ENCODE data around the gene SRRT. TPM values are rescaled to one million over a fixed set of nuclear protein-coding genes. Genes with fewer than 3 reads are reported as not detected.
A peak's percentile ranks its signal among the peaks of the same experiment; 100 is the strongest.

The SRRT gene
- total and polyA plus RNA-seq, 2 donors (not counting 3 experiments of a cell fraction or from before 2014, with no cell fraction given) = 58.6 to 199 TPM

DNA sequence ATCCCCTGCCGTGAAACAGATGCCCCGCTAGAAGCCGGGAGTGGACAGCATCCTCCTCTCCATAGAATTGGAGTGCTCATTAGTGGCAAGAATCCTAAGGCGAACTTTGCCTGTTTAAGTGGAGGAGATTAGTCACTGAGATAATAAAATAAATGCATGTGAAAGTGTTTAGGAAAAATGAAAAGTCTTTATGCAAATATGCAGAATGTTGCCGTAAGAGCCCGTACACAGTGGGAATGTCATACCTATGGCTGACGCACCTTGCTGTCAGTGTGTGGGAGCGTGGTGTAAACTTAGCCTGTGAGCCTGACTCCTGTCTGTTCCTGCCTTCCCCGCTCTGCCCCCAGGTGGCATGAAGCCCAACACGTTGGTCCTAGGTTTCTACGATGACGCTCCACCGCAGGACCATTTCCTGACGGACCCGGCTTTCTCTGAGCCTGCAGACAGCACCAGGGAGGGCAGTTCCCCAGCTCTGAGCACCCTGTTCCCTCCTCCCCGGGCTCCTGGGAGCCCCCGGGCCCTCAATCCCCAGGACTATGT is 9.5 kb upstream of the SRRT start:
- dilution Hi-C loops (cut with MboI; ENCODE audit: extremely low pct_ligation_motif_present, low sequenced_read_pairs) (no loop called here), intact Hi-C loops (cut with micrococcal nuclease) (loop anchor here (5.0 to 10.0 kb wide), 2 partner anchors 63 to 281 kb away; partner anchors contain the start of genes FBXO24 and LRCH4)
- ChIA-PET POLR2A (no interaction called here), CTCF (interaction anchor here (0.6 to 1.5 kb wide), 2 partner anchors 24 to 160 kb away, joined by 3 to 4 read pairs; partner anchors contain the start of gene UFSP1)
- H3K36me3 ChIP-seq (ENCODE audit: control insufficient read depth in 2 of 2, extremely low read depth in 1 of 2, insufficient read depth in 2 of 2, low read length in 2 of 2) = peaks cover 7 to 8% of the 10 kb centered on the region in 2 experiments
- no peaks in the 10 kb centered on the region for H3K27me3 ChIP-seq (ENCODE audit: control insufficient read depth in 2 of 2, insufficient read depth in 2 of 2, low read length in 2 of 2)
- no peaks in the 10 kb centered on the region for H3K9me3 ChIP-seq (replicated peaks; ENCODE audit: control insufficient read depth, insufficient read depth, low read length)
- H2AFZ ChIP-seq (ENCODE audit: low read depth, low read length) = no peak overlapping the region
- no peak overlapping the region for H3K9ac ChIP-seq (replicated peaks; ENCODE audit: extremely low read depth, insufficient read depth, low read length)
- H4K20me1 ChIP-seq (replicated peaks; ENCODE audit: control insufficient read depth, extremely low read depth, insufficient read depth, low read length) = no peaks in the 10 kb centered on the region
- H3K4me1 ChIP-seq (ENCODE audit: control insufficient read depth, extremely low read depth, insufficient read depth, low read length) = peaks cover 36% of the 10 kb centered on the region
- H3K4me2 ChIP-seq (ENCODE audit: insufficient read depth, low read length) = no peak overlapping the region
- FAIRE-seq = no peak
- BruUV-seq (replicated peaks) = no TSS peak
- no peaks in the 10 kb centered on the region for H3K9me1 ChIP-seq (replicated peaks; ENCODE audit: control insufficient read depth, extremely low read depth, insufficient read depth, low read length)
- peaks cover 23% of the 10 kb centered on the region for H3K79me2 ChIP-seq (ENCODE audit: control insufficient read depth, insufficient read depth, low read length)
- TF ChIP-seq GATA2 (IDR thresholded peaks at IDR 0.05; ENCODE audit: insufficient read depth, insufficient read length, low read depth, low read length) (peak; percentile 54), MAX (IDR thresholded peaks at IDR 0.05; ENCODE audit: insufficient read depth, insufficient read length) (no peak), POLR2AphosphoS5 (IDR thresholded peaks at IDR 0.05; ENCODE audit: insufficient read depth, low read depth, low read length) (no peak), CTCF (IDR thresholded peaks at IDR 0.05; ENCODE audit: extremely low read depth in 1 of 2, insufficient read depth in 1 of 2, low read depth in 1 of 2, low read length in 2 of 2) (peak in 1 of 2 donors; percentile 24), EZH2 (IDR thresholded peaks at IDR 0.05; ENCODE audit: borderline replicate concordance, low read depth, low read length, severe bottlenecking) (no peak), MYC (IDR thresholded peaks at IDR 0.05; ENCODE audit: low read depth, low read length) (no peak), POLR2A (IDR thresholded peaks at IDR 0.05; ENCODE audit: low read depth, low read length) (no peak), JUN (IDR thresholded peaks at IDR 0.05; ENCODE audit: borderline replicate concordance, insufficient read depth, insufficient read length, low read depth) (no peak)
- H3K27ac ChIP-seq (ENCODE audit: insufficient read depth, low read depth, low read length) = peak overlapping the region; percentile 59
- no peak overlapping the region for H3K4me3 ChIP-seq (replicated peaks in 1 of 3; ENCODE audit: insufficient read depth in 1 of 3, low read depth in 1 of 3, low read length in 3 of 3)
- peak; percentile 64 for DNase-seq (ENCODE audit: low read depth, low spot score)
